Skeletal muscle tissue (tissue), 4 donors: ENCODE data around the gene CEMIP2. TPM values are rescaled to one million over a fixed set of nuclear protein-coding genes. Genes with fewer than 3 reads are reported as not detected.

ENCODE experiments used
- H3K27ac ChIP-seq: one replicate; pipeline ENCODE4 v1.7.0; 2013; ENCODE audit warnings: mild to moderate bottlenecking, low read depth, low read length, inconsistent platforms
- H3K27me3 ChIP-seq, 3 donors: one replicate each; pipeline ENCODE4 v1.7.0; 2013; ENCODE audit warnings: low read length in 3 of 3; ENCODE audit not compliant: control insufficient read depth in 3 of 3, insufficient read depth in 3 of 3
- H3K36me3 ChIP-seq, 3 donors: one replicate each; pipeline ENCODE4 v1.7.0; 2013; ENCODE audit warnings: low read length in 3 of 3; ENCODE audit not compliant: control insufficient read depth in 3 of 3, insufficient read depth in 3 of 3
- H3K4me1 ChIP-seq, 3 donors: one replicate each; pipeline ENCODE4 v1.7.0; 2013; ENCODE audit warnings: low read length in 3 of 3, mild to moderate bottlenecking in 3 of 3; ENCODE audit not compliant: control insufficient read depth in 3 of 3, insufficient read depth in 3 of 3
- H3K4me3 ChIP-seq, 3 donors: one replicate each; pipeline ENCODE4 v1.7.0; 2013; ENCODE audit warnings: low read length in 3 of 3
- H3K9ac ChIP-seq, 3 donors: one replicate each; pipeline ENCODE4 v1.7.0; 2013; ENCODE audit warnings: low read length in 3 of 3, mild to moderate bottlenecking in 3 of 3, moderate library complexity in 2 of 3, low read depth in 1 of 3
- H3K9me3 ChIP-seq, 3 donors: one replicate each; pipeline ENCODE4 v1.7.0; 2013; ENCODE audit warnings: low read length in 3 of 3; ENCODE audit not compliant: control insufficient read depth in 3 of 3
- total RNA-seq: library from RNA; depleted of rRNA; stranded (reverse); fragments of >200 nt; gene quantifications from one replicate; pipeline ENCODE4 v1.2.3, GENCODE V29; 2014
- donor health status: Osteomylitis.

CEMIP2 gene
- total RNA-seq, 1 donor from 2014 or later: 39.7 TPM

DNA sequence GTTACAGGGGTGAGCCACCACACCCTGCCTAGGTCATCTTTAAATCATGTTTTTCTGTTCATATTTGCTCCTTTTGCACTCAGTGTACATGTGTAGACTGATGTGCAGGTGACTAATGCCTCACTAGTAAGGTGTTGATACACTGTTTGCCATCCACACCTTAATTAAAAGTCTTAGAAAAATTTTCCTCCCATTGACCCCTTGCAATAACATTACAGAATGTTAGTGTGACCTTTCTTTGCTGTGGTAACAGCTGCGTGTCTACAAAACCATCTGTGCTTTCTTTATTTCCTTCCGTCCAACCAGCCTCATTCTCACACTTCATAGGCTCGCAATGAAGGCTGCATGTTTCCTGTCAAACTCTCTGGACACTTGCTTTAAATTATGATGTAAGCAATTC is 6.6 kb upstream of the CEMIP2 start:
- H3K4me3 ChIP-seq: no peak overlapping the region
- no peaks in the 10 kb centered on the region for H3K9me3 ChIP-seq
- peaks cover 0 to 4% (median 0%) of the 10 kb centered on the region in 3 donors for H3K4me1 ChIP-seq
- H3K36me3 ChIP-seq: no peaks in the 10 kb centered on the region
- H3K9ac ChIP-seq: no peak overlapping the region
- no peak overlapping the region for H3K27ac ChIP-seq
- H3K27me3 ChIP-seq: no peaks in the 10 kb centered on the region

DNA sequence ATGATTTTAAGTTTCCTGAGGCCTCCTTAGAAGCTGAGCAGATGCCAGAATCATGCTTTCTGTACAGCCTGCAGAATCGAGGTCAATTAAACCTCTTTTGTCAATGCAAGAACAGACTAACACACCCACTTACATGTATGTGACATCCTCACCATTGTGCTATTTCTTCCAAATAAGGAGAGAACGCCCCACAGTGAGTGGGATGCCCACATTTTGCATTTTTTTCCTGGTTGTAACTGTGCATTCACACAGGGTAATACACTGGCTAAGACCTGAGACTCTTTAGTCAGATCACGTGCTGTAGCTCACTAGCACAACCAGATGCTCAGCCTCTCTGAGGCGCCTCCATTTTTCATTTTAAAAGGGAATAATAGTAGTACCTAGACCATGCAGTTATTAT is 4.4 kb upstream of the CEMIP2 start:
- peaks cover under 1 to 15% (median 9%) of the 10 kb centered on the region in 3 donors for H3K4me1 ChIP-seq
- H3K9me3 ChIP-seq: no peaks in the 10 kb centered on the region
- no peak overlapping the region for H3K27ac ChIP-seq
- H3K36me3 ChIP-seq: no peaks in the 10 kb centered on the region
- no peak overlapping the region for H3K9ac ChIP-seq
- no peak overlapping the region for H3K4me3 ChIP-seq
- no peaks in the 10 kb centered on the region for H3K27me3 ChIP-seq

DNA sequence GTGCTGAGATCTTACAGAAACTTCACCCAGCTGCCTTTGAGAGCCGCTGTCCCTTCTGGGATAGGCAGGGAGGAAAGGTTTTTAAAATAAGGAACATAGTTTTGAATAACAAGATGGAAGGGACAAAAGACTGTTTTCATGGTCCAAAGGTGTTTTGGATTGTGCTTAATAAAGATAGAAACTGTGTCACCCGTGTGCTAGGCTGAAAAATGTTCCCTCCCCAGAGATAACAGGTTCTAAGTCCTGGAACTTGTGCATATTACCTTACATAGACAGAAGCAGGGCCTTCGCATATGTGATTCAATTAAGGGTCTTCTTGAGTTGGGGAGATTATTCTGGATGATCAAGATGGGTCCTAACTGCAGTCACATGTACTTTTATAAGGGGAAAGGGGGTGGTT is 1.9 kb upstream of the CEMIP2 start:
- H3K36me3 ChIP-seq: no peaks in the 10 kb centered on the region
- H3K4me3 ChIP-seq: peak overlapping the region in 1 of 3 donors; percentile 91
- H3K9me3 ChIP-seq: no peaks in the 10 kb centered on the region
- H3K27me3 ChIP-seq: no peaks in the 10 kb centered on the region
- H3K4me1 ChIP-seq: peaks cover 12 to 36% (median 23%) of the 10 kb centered on the region in 3 donors
- peak overlapping the region; percentile 93 for H3K27ac ChIP-seq
- H3K9ac ChIP-seq: peak overlapping the region; percentile 40 to 89 (median 87)

DNA sequence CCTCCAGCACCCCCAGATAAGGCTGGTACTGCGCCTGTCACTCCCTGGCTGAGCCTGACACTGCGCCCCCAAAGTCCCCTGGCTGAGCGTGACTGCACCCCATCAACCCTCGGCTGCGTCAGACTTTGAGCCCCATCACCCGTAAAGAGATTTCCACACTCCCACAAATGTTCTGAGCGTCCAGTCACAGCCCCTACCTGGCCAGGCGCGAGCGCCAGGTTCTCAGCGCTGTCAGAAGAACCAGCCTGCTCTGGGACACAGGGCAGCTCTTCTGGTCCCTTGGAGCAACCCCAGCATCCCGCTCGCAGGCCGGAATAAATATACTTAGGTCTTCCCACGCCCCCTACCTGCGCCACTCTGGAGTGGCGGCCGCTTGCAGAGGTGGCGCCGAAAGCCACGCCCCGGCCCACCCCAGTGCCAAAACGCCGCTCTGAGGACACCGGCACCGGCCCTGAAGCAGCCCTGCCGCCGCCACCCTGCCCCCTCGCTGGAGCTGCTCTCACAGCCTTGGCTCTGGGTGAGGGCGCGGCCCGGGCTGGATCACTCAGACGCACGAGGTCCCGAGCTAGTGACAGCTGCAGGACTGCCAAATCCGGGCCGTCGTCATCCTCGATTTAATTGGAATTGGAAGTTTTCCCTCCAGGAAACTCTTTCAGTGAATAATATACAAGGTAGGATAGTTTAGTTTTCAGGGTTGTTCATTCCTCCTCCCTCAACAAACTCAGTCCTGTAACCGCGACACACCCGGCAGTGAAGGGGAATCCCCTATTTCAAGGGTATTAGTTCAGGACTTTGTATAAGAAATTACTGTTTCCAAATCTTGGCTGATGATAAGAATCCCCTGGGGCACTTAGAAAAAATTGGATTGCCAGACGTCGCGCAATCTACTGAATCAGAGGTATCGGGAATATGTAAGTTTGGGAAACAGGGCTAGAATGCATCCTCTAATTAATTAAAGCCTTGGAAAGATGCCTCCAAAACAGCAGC is 1.2 kb upstream of the CEMIP2 start:
- peak overlapping the region; percentile 85 to 89 (median 87) for H3K9ac ChIP-seq
- H3K4me1 ChIP-seq: peaks cover 18 to 40% (median 24%) of the 10 kb centered on the region in 3 donors
- H3K9me3 ChIP-seq: no peaks in the 10 kb centered on the region
- peak overlapping the region; percentile 86 to 91 (median 89) for H3K4me3 ChIP-seq
- no peaks in the 10 kb centered on the region for H3K36me3 ChIP-seq
- H3K27ac ChIP-seq: peak overlapping the region; percentile 93
- H3K27me3 ChIP-seq: no peaks in the 10 kb centered on the region

DNA sequence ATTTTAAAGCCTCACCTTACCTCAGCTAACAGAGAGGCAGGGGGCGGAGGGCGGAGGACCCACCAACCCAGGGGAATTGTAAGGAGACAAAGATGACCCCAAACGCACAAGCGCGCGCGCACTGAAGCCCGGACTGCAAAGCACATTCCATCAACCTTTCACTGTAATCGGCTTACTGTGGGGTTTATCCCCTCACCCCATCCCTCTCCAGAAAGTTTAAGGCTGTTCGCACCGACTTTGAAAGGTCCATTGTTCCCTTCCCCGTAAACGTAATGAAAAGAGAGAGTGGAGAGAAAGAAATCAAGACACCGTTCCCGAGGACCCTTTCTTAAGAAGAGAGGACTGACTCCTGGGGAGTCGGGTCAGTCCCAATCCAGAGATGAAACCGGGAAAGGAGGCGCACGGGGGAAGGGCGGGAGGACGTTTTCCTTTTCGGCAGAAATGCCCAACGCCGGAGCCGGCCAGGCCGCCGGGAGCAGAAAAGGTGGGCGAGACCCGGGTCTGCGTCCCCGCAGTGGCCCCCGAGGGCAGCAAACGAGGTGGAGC is 464 bp downstream of the CEMIP2 start:
- Histone ChIP-seq H3K27ac (peak overlapping the region; percentile 93), H3K9me3 (no peaks in the 10 kb centered on the region), H3K9ac (peak overlapping the region; percentile 77 to 90 (median 90)), H3K27me3 (no peaks in the 10 kb centered on the region), H3K36me3 (no peaks in the 10 kb centered on the region), H3K4me1 (peaks cover 23 to 40% (median 25%) of the 10 kb centered on the region in 3 donors), H3K4me3 (peak overlapping the region; percentile 76 to 85 (median 79))

DNA sequence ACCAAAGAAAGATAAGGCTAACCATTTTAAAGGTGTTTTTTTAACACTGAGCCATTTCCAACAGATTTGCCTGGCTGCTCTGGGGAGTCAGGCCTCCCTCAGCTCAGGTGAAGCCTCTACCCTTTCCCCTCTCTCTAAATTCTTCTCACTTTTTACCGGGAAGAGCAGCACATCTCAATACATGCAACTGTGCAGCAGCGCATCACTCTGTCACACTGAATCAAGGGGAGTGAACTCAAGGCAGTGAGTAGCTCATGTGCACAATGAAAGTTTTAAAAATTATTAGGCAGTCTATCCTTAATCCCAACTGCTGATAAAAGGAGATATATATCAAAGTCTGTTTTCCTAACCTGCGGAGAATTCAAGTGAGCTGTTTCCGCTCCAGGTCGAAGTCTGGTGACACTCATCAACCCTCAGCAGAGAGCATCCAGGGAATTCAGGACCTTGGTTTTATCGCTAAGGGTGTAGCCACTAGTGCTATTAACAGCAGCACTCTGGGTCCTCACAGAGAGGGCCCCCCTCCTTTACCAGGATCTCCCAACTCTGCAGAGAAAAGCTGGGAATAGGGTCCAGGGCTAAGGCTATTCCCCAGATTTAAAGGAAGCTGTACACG is 1.0 kb downstream of the CEMIP2 start:
- peak overlapping the region; percentile 93 for H3K27ac ChIP-seq
- H3K4me1 ChIP-seq: peaks cover 23 to 41% (median 25%) of the 10 kb centered on the region in 3 donors
- H3K27me3 ChIP-seq: no peaks in the 10 kb centered on the region
- H3K9ac ChIP-seq: peak overlapping the region; percentile 77 to 90 (median 90)
- H3K9me3 ChIP-seq: no peaks in the 10 kb centered on the region
- H3K4me3 ChIP-seq: peak overlapping the region; percentile 76 to 85 (median 79)
- H3K36me3 ChIP-seq: no peaks in the 10 kb centered on the region

DNA sequence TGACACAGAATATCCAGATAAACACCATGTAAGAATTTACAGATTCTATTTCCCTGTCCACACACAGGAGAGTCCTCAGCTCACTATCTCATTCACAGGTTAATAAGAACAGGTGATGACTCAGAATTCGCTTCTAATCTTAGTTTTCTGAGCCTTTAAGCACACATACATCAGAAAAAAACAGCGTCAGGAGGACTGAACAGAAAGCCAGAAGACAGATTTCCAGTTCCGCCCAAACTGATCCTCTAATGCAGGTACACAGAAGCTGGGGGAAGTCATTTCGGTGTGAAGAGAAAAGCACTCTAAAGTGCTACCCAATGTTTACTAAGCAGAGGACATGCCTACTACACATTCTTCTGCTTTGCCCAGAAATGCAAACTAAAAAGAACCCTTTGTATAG is 1.6 kb downstream of the CEMIP2 start:
- no peaks in the 10 kb centered on the region for H3K27me3 ChIP-seq
- H3K27ac ChIP-seq: no peak overlapping the region
- no peaks in the 10 kb centered on the region for H3K9me3 ChIP-seq
- H3K4me1 ChIP-seq: peaks cover 23 to 45% (median 25%) of the 10 kb centered on the region in 3 donors
- H3K36me3 ChIP-seq: no peaks in the 10 kb centered on the region
- H3K4me3 ChIP-seq: peak overlapping the region; percentile 76 to 85 (median 79)
- H3K9ac ChIP-seq: peak overlapping the region in 1 of 3 donors; percentile 90

DNA sequence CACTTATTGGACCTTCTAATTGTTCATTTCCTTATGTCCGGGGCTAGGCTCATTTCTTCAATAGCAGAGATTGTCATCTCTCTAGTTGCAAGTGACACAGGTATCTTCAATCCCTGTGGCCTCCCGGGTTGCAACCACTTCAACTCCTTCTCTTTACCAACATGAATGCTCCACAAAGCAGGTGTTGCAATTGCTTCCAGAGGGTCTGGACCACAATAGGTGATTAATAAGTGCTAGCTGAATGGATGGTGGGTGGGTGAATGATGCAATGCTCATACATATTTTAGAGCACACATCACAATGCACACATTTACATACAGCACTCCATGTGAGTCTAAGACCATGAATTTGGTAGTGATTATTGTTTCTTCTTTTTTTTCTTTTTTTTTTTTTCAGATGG is 2.6 kb downstream of the CEMIP2 start:
- Histone ChIP-seq H3K27ac (no peak overlapping the region), H3K36me3 (no peaks in the 10 kb centered on the region), H3K4me1 (peaks cover 23 to 45% (median 25%) of the 10 kb centered on the region in 3 donors), H3K9me3 (no peaks in the 10 kb centered on the region), H3K9ac (no peak overlapping the region), H3K27me3 (no peaks in the 10 kb centered on the region), H3K4me3 (no peak overlapping the region)

DNA sequence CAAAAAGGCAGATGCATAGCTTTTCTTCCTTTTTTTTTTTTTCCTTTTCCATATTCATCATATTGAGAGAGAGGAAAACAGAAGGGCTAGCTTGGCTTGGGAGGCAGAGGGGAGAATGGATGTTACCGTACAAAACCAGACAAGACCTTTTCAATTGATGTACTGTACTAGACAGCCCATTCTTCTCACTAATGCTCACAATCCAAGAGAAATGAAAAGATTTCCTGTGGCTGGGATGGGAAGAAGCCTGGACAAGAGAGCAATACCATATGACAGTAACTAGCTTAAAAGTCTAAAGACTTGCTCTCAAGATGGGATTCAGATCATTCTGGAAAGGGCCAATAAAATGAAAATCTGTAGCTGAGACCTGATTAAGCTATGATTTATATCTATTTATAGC is 3.4 kb downstream of the CEMIP2 start:
- no peak overlapping the region for H3K27ac ChIP-seq
- H3K9me3 ChIP-seq: no peaks in the 10 kb centered on the region
- peaks cover 23 to 41% (median 25%) of the 10 kb centered on the region in 3 donors for H3K4me1 ChIP-seq

More for the DNA sequence above, 3.4 kb downstream of the CEMIP2 start:
- Histone ChIP-seq H3K4me3 (no peak overlapping the region), H3K9ac (peak overlapping the region in 1 of 3 donors; percentile 1), H3K27me3 (no peaks in the 10 kb centered on the region), H3K36me3 (no peaks in the 10 kb centered on the region)
